ENCODE results near the gene CSRNP2. TPM values are rescaled to one million over a fixed set of nuclear protein-coding genes. Genes with fewer than 3 reads are reported as not detected.

Gene CSRNP2
- total RNA-seq, 1 experiment from 2014 or later: 33.7 TPM

- TF ChIP-seq, protein P1, sequence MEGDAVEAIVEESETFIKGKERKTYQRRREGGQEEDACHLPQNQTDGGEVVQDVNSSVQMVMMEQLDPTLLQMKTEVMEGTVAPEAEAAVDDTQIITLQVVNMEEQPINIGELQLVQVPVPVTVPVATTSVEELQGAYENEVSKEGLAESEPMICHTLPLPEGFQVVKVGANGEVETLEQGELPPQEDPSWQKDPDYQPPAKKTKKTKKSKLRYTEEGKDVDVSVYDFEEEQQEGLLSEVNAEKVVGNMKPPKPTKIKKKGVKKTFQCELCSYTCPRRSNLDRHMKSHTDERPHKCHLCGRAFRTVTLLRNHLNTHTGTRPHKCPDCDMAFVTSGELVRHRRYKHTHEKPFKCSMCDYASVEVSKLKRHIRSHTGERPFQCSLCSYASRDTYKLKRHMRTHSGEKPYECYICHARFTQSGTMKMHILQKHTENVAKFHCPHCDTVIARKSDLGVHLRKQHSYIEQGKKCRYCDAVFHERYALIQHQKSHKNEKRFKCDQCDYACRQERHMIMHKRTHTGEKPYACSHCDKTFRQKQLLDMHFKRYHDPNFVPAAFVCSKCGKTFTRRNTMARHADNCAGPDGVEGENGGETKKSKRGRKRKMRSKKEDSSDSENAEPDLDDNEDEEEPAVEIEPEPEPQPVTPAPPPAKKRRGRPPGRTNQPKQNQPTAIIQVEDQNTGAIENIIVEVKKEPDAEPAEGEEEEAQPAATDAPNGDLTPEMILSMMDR (IDR thresholded peaks at IDR 0.05): peak; percentile 85
- TF ChIP-seq NFATC4 (CRISPR knock-in tag; IDR thresholded peaks at IDR 0.05): no peak
- TF ChIP-seq FOXJ3 (CRISPR knock-in tag; IDR thresholded peaks at IDR 0.05; ENCODE audit: borderline replicate concordance): no peak
- TF ChIP-seq ZNF416 (CRISPR knock-in tag; IDR thresholded peaks at IDR 0.05): no peak
- TF ChIP-seq TP53 (CRISPR knock-in tag; IDR thresholded peaks at IDR 0.05): no peak
- no peak for TF ChIP-seq PREB (CRISPR knock-in tag; IDR thresholded peaks at IDR 0.05; ENCODE audit: borderline replicate concordance)
- TF ChIP-seq, protein P2, sequence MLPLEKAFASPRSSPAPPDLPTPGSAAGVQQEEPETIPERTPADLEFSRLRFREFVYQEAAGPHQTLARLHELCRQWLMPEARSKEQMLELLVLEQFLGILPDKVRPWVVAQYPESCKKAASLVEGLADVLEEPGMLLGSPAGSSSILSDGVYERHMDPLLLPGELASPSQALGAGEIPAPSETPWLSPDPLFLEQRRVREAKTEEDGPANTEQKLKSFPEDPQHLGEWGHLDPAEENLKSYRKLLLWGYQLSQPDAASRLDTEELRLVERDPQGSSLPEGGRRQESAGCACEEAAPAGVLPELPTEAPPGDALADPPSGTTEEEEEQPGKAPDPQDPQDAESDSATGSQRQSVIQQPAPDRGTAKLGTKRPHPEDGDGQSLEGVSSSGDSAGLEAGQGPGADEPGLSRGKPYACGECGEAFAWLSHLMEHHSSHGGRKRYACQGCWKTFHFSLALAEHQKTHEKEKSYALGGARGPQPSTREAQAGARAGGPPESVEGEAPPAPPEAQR (CRISPR knock-in tag; IDR thresholded peaks at IDR 0.05): no peak
- no peak for TF ChIP-seq TEAD4 (CRISPR knock-in tag; IDR thresholded peaks at IDR 0.05)
- TF ChIP-seq, protein P3, sequence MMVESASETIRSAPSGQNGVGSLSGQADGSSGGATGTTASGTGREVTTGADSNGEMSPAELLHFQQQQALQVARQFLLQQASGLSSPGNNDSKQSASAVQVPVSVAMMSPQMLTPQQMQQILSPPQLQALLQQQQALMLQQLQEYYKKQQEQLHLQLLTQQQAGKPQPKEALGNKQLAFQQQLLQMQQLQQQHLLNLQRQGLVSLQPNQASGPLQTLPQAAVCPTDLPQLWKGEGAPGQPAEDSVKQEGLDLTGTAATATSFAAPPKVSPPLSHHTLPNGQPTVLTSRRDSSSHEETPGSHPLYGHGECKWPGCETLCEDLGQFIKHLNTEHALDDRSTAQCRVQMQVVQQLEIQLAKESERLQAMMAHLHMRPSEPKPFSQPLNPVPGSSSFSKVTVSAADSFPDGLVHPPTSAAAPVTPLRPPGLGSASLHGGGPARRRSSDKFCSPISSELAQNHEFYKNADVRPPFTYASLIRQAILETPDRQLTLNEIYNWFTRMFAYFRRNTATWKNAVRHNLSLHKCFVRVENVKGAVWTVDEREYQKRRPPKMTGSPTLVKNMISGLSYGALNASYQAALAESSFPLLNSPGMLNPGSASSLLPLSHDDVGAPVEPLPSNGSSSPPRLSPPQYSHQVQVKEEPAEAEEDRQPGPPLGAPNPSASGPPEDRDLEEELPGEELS (CRISPR knock-in tag; IDR thresholded peaks at IDR 0.05): no peak
- no peak for TF ChIP-seq E2F5 (CRISPR knock-in tag; IDR thresholded peaks at IDR 0.05)
- no peak for TF ChIP-seq ZNF138 (CRISPR knock-in tag; conservative IDR thresholded peaks at IDR 0.05)
- TF ChIP-seq KAT7 (CRISPR knock-in tag; IDR thresholded peaks at IDR 0.05; ENCODE audit: borderline replicate concordance): 0 out of 2 replicates have a peak, but pooled peaks have one; percentile 54
These were observed 35.5 kb downstream of the CSRNP2 start, which contains the start of gene LETMD1 (continued) for GRCh38 chr12:51047655-51048540.

- H3K27me3 Mint-ChIP-seq (ENCODE audit: low read depth): no peaks in the 10 kb centered on the region
- CTCF ChIA-PET: no interaction called here
- no peaks in the 10 kb centered on the region for H3K9me3 Mint-ChIP-seq
- H3K36me3 Mint-ChIP-seq: no peaks in the 10 kb centered on the region
- no peak overlapping the region; the same call in 1 of the 2 replicates for H3K27ac Mint-ChIP-seq
- DNase-seq (ENCODE audit: low spot score): no peak
- no peaks in the 10 kb centered on the region for H3K4me1 Mint-ChIP-seq
- POLR2A ChIA-PET: no interaction called here
- H3K4me3 Mint-ChIP-seq: no peak overlapping the region
- ATAC-seq: no peak
- TF ChIP-seq AFF4 (CRISPR knock-in tag; IDR thresholded peaks at IDR 0.05; ENCODE audit: borderline replicate concordance) (no peak), RORB (CRISPR knock-in tag; IDR thresholded peaks at IDR 0.05) (no peak), RELA (CRISPR knock-in tag; IDR thresholded peaks at IDR 0.05; ENCODE audit: borderline replicate concordance) (no peak), NR2C2 (CRISPR knock-in tag; IDR thresholded peaks at IDR 0.05) (no peak)
- TF ChIP-seq, protein P4, sequence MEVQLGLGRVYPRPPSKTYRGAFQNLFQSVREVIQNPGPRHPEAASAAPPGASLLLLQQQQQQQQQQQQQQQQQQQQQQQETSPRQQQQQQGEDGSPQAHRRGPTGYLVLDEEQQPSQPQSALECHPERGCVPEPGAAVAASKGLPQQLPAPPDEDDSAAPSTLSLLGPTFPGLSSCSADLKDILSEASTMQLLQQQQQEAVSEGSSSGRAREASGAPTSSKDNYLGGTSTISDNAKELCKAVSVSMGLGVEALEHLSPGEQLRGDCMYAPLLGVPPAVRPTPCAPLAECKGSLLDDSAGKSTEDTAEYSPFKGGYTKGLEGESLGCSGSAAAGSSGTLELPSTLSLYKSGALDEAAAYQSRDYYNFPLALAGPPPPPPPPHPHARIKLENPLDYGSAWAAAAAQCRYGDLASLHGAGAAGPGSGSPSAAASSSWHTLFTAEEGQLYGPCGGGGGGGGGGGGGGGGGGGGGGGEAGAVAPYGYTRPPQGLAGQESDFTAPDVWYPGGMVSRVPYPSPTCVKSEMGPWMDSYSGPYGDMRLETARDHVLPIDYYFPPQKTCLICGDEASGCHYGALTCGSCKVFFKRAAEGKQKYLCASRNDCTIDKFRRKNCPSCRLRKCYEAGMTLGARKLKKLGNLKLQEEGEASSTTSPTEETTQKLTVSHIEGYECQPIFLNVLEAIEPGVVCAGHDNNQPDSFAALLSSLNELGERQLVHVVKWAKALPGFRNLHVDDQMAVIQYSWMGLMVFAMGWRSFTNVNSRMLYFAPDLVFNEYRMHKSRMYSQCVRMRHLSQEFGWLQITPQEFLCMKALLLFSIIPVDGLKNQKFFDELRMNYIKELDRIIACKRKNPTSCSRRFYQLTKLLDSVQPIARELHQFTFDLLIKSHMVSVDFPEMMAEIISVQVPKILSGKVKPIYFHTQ (CRISPR knock-in tag; IDR thresholded peaks at IDR 0.05): no peak
- TF ChIP-seq, protein P2 (CRISPR knock-in tag; IDR thresholded peaks at IDR 0.05): no peak
These were observed 47.1 kb downstream of the CSRNP2 start for GRCh38 chr12:51036279-51036678.
